Fibroblast of the conjunctiva (primary cell): Measurements from ENCODE around the gene FRMD1.

Experiments used
- DNase-seq: peaks from one replicate; pipeline ENCODE4 v3.0.0-alpha.2; 2010; ENCODE audit warnings: low read depth

The FRMD1 gene

DNA sequence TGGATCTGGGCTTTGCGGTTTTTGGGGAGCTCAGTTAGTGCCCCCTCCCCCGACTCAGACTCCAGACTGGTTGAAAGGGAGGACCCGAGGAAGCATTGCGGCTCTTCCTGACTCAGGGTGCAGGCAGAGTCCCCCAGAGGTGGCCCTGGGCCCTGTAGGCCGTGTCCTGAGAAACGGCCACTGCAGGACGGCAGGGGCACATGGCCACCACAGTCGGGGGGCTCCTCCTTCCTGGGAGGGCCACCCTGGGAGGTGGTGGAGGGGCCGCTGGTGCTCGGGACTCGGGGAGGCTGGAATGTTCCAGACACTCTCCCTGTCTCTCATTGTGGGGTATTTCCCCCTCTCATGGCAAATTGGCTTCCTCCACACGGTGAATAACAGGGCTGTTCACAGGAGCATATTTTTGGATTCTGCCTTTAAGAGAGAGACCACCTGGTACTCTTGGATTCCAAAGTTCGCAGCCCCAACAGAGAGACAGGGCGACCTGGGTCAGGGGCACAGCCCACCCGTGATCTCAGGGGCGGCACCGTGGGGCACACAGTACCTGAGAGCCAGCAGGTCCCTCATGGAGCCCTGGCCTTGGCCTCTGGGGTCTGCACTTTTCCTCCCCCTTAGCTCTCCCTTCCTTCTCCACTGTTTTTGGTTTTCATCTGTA is 35.7 kb downstream of the FRMD1 start:
- no peak for DNase-seq

DNA sequence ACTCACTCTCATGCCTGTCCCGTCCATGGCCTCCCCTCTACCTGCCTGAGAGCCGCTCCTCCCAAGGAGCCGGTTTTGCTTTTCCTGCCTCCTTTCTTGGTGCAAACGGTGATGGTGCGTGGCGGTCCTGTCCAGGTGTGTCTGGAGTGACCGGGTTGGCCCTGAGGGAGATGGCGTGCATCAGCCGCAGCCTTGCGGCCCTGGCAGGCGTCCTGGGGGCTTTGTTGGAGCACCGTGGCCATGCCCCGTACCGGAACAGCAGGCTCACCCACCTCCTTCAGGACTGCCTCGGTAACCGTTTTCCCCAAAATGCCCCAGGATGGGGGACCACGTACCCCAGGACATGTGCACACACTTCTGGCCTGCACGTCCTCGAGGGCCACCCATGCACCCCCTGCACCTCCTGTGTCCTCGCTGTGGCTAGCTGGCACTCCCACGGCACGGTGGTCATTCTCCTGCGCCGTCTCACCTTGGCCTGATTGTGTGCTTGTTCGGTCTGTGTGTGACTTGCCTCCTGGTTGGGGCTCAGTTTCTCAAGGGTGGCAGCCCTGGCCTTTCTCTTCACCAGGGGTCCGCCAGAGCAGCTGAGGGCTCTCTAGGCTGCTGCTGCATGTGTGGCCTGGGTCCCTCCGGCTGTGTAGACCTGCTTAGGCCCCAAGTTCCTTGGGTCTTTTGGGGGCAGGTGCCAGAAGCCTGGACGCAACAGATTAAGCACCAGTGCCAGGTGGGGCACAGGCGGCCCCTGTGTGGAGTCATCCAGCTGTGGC is 36.4 kb downstream of the FRMD1 start:
- DNase-seq, result no peak

DNA sequence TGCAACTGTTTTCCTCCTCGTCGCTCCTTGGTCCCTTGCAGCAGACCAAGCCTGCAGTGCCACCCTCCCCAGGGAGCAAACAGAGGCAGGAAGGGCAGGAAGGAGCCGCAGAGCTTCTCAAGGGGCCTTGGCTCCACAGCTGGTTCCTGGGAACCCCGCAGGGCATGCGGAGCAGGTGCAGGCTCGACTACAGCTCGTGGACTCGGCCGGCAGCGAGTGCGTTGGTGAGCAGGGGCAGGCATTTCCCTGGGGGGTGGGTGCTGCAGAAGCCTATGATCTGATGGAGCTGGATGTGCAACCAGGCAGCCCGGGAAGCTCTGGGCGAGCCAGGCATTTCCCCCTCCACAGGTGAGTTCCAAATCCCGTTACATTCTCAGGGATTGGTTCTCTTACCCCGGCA is 37.1 kb downstream of the FRMD1 start:
- no peak for DNase-seq

DNA sequence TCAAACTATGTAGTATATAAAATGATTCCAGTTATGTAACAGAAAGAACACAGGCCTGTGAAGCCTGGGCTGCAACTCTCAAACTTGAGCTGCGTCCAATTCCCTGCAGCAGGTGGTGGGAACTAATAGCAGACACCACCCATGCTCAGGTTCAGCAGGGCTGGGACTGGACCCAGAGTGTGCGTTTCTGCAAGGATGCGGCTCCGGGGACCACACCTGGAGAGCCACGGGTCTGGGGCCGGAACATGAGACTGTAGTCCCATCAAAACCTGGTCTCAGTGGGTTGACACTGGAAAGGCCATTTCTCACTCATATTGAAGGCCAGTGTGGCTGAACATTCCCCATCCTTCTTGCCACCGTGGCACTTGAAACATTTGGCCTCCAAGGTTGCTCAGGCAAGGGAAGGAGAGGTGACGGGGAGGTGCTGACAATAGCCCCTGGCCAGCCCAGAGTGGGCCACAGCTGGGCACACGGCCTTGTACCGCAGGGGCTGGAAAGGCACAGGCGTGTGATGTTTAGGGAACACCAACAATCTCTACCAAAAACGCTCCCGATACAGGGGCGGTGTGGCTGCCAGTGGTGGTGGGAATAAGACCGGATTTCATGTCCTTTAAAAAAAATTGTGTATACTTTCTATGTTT is 38.0 kb downstream of the FRMD1 start:
- DNase-seq, result no peak

DNA sequence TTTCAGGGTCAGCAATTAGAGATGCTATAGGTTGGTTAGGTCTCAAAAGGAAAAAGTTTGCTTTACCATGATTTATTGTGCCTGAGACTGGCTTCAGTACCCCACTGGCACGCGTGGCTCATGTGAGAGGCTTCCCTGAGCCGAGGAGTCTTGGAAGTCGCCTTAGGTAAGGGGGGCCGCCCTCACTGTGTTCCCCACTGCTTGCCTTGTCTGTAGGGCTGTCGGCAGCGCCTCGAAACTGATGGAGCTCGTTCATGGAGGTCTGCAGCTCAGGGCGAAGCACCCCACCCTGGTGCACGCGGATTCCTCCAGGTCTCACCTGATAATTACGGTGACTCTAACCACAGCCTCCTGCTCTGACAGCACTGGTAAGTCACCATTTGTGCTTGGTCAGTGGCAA is 39.2 kb downstream of the FRMD1 start:
- DNase-seq, result no peak

DNA sequence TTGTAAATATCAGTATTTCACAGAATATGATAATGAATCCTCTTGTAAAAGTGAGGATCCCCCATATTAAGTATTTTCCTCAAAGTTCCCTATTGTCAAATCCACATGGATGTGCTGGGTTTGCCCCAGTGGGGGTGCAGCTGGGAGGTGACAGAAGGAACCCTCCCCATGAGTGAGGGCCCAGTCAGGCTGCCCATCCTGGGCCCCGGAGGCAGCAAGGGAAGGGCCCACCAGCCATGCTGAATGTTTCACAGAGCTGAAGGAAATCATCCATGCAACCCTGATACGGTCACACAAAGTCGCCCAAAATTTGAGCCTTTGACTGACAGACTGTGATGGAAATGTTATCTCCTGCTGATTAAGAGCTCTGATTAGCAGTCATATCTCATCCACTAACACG is 39.7 kb downstream of the FRMD1 start:
- no peak for DNase-seq

DNA sequence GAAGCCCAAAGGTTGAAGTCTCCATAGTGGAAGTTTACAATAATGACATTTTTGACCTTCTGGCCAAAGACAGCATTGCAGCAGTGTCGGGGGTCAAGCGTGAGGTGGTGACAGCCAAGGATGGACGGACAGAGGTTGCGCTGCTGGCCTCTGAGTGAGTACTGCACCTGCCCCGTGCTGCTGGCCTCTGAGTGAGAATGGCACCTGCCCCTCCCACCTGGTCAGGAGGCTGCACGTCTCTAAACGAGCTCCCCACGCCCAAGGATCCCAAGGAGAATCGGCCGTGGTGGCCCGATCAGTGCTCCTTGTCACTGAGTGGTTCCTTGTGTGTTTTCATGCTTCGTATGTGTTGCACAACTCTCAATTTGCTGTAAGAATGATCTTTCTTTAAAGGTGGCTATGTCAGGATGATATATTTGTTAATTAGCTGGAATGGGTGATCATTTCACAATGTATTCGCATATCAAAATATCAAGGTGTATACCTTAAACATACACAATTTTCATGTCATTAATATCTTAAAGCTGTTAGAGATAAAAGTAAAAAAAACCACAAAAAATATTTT is 40.4 kb downstream of the FRMD1 start:
- no peak for DNase-seq

DNA sequence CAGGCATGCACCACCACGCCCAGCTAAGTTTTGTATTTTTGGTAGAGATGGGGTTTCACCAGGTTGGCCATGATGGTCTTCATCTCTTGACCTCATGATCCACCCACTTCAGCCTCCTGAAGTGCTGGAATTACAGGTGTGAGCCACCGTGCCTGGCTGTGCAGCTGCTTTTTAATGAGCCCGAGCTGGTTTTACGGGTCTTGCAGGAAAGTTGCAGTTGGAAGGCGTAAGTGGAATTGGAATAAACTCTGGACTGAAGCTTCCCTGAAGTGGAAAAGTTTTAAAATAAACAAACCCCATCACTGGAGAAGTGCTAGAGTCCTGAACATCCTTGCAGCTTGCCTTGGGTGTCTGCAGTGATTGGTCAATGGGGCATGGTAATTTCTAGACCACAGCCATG is 41.2 kb downstream of the FRMD1 start:
- no peak for DNase-seq

DNA sequence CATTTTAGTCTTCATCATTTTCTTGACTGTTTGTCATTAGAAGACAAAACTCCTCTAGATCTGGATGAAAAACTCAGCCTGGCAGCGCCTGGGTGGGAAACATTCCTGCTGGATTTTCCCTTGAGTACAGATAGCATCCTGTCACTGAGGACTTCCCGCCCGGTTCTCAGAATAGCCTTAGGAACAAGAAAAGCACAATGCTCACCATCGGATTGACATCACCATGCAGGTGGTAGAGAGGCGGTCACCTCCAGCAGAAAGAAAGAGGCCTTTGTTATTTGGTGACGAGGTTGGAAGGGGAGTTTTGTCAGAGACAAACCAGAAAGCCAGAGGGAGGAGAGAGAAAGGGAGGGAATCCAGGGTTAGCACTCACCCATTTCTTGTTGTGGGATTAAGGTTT is 41.8 kb downstream of the FRMD1 start:
- no peak for DNase-seq

DNA sequence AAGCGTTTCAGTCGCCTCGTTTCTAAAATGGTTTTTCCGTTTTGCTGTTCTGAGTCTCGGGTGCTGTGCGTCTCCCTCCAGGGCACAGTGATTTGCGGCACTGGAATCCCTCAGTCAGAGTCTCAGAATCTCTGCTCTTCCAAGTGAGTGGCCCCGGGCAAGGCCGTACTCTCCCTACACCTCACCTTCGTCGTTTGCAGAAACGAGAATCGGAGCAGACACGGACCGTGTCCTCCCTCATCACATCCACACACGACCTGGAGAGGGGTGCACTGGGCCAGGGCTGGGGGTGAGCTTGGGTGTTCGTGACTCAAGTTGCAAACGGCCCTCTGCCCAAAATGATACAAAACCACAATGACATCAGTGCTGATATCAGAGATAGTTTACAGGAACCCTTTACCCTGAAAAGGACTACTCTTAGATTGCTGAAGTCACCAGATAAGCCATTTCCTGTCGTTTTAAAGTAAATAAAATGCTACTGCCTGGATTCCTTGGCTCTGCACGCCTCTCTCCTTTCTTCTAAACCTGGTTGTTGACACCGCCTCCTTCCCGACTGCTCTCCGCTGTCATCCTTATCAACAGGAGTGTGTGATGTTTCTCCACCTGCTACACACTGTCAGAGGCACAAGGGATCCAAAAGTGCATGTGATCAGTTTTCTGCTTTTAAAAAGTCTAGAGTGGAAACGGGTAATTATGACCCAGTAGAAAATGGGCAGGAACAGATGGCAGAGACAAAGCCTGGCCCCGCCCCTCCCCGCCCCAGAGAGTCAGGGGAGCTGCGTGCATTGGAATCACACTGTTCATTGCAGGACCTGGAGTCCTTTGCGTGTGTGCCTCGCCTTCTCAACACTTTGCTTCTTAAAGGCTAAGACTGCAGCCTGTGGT is 43.1 kb downstream of the FRMD1 start:
- no peak for DNase-seq

DNA sequence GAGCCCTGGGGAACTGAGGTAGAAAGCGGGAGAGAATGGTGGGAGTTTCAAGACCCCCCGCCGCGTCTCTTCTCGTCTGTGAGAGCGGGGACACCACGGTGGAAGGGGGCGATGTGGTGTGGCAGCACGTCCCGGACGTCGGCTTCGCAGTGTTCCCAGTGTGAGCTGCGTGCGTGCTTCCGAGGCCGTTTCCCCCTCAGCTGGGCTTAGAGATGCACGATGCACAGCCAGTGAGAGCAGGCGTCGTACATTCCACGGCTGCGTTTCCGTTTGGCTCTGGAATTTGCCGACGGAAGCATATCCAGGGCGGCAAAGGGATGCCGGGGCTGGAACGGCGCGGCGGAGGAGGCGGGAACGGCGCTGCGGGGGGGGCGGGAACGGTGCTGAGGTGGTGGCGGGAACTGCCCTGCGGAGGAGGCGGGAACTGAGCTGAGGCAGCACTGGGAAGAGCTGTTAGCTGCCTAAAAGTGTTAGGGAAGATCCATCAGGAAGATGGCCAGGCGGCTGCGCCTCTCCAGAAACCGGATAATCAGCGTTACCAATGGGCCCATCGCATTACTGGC is 43.8 kb downstream of the FRMD1 start:
- DNase-seq, result no peak

DNA sequence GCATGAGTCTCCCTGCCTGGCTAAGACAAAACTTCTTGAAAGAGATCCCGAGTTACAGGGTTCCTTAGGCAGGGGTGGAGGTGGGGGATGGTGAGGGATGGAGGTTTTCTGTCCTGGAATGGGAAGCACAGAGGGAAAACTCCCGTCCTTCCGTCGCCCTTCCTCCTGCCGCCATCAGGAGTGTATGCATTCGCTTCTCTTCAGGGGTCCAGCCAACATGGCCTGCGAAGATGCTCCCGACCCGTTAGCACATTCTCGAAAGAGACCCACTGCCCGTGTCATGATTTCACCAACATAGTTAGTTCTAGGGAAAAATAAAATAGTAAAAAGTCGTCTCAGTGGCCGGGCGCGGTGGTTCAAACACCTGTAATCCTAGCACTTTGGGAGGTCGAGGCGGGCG is 44.5 kb downstream of the FRMD1 start:
- no peak for DNase-seq

DNA sequence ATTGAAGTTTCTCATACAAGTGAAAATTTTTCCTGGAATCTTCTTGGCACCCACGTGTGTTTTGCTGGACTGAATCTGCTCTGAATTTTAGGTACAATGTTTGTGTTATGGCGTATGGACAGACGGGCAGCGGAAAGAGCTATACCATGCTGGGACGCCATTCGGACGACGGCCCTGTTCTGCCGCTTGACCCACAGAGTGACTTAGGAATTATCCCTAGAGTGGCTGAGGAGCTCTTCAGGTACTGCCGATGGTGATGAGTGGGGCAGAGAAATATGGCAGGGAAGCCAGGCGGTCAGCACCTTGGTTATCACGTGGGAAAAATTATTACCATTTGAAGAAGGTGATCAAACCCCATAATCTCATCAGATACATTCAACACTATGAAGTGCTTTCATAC is 45.2 kb downstream of the FRMD1 start:
- no peak for DNase-seq

DNA sequence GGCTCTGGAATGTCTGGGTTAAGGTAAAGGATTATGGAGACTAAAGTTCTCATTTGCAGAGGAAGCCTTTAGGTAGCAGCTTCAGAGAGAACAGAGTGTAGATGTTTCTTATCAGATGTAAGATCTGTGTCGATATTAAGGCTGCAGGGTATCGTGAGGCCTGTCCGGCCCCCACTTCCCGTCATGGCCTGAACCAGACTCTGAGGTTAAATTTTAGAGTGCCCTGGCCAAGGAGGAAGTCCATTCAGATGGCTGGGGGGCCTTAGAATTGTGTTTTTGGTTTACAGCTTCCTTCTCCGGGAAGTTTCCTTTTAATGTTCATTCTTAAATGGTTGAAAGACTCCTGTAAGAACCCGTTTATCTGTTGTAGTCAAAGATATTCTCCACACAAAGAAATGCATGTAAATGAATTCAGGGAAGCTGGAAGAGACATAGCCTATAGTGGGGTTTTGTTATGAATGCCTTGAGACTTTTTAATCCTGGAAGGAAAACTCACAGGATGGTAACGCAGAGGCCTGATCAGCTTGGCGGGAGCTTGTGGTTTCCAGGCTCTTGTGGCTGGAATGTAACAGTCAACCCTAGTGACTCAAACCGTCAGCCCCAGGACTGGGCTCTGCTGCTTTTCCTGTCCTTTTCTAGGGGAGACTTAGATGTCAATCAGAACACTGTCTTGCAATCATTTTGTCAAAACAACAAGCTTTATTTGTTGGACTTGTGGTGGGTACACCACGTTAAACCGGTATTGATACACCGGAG is 46.8 kb downstream of the FRMD1 start:
- DNase-seq, result peak; percentile 39

DNA sequence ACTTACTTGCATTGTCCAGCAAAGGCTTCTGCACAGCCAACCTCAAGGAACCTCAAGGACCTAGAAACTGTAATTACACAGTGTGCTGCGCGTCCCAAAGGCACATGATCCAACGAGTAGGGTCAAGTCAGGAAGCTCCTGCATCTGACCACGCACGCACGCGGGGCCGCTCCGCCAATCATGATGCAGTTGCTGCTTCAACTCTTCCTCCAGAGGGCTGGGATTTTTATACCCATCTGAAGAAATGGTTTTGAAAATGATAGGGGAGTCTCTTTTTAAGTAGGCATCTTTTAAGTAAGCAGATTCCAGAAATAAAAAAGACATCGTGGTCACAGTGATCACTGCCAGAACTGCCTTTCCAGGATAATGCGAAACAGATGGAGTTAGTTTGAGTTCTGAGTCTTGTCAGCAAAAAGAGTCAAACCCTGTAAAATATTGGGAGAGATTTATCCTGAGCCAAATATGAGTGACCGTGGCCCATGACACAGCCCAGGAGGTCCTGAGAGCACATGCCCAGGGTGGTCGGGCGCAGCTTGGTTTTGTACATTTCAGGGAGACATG is 47.5 kb downstream of the FRMD1 start:
- peak; percentile 65 for DNase-seq

DNA sequence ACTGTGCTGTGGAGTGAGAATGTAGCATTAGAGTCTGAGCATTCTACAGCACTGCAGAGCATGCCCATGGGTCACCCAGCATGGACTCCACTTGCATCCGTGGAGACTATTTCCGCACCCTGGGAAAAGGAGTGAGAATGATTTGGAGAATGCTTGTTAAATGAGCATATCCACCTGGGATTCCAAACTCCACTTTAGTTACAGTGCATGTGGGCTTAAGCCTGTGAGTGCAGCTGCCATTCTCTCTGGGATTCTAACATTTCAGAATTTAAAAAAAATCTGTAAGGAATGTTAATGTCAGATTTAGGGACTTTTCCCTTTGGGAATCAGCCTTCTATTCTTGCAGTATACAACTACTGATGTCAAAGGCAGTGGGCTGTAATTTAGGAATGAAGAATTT is 48.1 kb downstream of the FRMD1 start:
- no peak for DNase-seq

DNA sequence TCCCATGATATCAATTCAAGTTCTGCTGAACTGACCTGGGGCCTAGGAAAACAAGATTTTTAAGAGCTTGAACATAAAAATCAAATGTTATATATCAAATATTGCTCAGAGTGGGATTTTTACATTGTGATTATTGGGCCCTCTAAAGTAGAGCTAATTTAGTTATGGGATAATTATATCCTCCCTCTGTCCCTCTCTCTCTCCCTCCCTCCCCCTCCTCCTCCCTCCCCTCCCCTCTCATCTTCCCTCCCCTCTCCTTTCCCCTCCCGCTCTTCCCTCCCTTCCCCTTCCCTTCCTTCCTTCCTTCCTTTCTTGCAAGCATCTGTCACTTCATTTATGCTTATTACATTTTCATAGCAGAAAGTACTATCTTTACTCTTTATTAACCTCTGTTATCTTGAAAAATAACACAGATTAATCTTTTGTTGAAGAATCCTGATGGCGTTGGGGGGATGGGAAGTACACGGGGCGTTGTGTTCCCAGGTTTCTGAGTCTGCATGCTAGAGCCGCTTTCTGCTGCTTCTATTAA is 48.7 kb downstream of the FRMD1 start:
- DNase-seq, result no peak

DNA sequence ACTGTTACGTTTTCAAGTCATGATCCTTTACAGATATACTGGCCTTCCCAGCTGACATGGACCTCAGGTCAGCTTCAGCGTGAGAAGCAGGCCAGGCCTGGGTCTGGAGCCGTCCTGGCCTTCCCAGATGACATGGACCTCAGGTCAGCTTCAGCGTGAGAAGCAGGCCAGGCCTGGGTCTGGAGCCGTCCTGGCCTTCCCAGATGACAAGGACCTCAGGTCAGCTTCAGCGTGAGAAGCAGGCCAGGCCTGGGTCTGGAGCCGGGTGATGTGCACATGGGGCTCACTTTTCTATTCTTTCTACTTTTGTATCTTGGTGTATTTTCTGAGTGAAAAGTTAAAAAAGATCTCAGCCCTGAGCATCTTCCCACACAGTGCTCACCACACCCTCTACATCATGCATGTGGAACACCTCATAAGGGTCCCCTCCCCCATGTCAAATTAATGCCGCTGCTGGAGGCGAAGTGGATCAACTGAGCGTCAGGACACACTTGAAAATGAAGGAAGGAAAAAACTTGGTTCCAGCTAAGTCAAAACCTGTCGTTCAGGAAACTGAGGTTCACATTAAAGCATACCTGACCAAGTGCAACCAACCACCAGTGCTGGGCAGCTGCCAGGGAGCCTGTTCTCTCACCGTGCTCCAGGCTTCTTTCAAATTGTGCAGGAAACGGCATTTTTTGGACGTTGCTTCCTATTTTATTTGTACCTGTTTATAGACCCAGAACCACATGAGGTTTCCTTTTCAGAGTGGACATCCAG is 49.4 kb downstream of the FRMD1 start:
- DNase-seq, result no peak

DNA sequence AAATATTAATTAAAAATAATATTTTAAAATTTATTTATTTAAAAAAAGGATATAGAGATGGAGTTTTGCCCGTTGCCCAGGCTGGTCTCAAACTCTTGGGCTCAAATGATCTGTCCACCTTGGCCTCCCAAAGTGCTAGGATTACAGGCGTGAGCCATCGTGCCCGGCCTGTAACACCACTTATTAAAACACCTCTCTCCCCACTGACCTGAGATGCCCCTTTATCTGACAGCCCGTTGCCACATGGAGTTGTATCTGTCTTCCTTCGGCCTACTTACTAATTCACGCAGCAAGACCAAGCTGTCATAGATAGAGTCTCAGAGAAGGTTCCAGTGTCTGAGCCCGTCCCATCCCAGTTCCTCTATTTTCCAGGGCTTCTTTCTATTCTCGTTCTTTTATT is 50.8 kb downstream of the FRMD1 start:
- DNase-seq, result no peak

DNA sequence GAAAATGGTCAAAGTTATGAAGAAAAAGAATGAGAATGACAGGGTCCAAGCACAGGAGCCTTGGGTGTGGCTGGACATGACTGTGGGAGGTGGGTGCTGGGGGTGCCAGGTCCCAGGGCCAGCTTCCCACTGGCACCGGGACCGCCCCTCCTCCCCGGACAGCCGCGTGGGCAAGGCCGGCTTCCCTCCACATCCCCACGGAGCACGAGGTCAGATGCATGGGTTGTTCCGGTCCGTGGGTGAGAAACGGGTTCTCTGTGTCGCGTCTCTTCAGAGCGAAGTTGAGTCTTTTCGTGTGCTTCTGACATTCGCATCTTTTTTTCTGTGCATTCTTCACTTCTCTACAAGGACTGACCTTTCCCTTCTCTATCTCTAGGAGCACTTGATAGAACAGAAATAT is 51.5 kb downstream of the FRMD1 start:
- no peak for DNase-seq
